NCI-H446 treated with DMSO at 0.1 percent for 48 hours (cell line): ENCODE data around the gene ACER2.

ENCODE experiments used
- DNase-seq: peaks from one replicate; lab custom pipeline; 2025; lab: John Stamatoyannopoulos, UW

Gene ACER2

DNA sequence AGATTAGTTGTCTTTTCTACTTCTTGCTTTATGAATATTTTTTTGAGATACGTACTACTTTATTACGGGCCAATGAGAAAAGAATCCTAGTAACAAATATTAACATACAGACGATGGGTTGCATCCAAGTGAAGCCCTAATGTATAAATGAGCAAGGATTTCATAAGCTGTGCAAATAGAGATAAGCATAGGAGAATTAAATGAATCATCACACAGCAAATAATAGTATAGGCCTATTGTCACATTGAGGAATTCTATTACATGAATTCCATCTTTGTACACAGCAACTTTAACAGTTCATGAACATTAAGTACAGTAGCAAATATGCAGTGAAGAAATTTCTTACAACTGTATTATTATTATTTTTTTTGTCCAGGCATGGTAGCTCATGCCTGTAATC is 78.0 kb downstream of the ACER2 start:
- DNase-seq: no peak

DNA sequence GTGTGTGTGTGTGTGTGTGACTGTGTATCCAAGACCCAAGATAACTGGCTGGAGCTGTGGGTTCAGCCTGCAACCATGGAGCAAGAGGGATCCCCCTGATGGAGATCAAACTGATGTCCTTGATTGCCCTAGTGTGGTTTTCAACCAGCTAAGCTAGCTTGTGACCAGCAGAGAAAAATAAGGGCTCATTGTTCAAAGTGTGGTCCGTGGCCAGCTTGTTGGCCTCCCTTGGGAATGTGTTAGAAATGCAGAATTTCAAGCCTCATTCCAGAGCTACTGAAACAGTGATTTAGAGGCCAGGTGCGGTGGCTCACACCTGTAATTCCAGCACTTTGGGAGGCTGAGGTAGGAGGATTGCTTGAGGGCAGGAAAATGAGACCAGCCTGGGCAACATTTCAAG is 79.9 kb downstream of the ACER2 start:
- no peak for DNase-seq

DNA sequence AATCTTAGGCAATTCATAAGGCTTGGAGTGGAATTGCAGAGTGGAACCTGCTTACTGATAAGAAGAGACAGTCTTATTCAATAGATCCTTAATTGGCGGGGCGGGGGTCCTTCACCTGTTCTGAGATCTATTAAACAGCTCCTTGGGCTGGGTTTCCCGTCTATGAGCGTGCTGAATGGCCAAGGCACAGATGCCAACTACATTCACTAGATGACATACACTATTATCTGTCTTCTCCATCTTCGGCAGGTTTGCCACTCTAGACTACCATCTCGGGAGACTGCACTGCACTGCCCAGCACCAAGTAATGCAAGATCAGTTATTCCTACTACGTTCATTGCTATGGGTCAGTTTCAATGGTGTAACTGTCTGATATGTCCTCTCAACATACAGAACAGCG is 81.5 kb downstream of the ACER2 start:
- DNase-seq: no peak

DNA sequence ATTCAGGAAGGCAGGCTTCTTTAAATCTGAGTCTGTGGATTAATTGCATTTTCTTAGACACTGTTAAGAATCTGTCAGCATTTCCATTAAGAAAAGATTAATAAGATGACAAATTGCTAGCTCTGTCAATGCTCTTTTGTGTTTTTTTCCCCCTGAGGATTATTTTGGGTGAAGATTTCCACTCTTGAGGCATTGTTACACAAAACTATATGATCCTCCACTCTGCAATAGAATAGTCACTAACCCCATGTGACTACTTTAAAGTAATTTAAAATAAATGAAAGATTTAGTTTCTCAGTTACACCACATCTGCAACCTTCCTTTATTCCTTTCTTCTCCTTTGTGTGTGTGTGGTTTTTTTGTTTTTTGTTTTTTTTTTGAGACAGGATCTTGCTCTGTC is 82.0 kb downstream of the ACER2 start:
- DNase-seq: no peak

DNA sequence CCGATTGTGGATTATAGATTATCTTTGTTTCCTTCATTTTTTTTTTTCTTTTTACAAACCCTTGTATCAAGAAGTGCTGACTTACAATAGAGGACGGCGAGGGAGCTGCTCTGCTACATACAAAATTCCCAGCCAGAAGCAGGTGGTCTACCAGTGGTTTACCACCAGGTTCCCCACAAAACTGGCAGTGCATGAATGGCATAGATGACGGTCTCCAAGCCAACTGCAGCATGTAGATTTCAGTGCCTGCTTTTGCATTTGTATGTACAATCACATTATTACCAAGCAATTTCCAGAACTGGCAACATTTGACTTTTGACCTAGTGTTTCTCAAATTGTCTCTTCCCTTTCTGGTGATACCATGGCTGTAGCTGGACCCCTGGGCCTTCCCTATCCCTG is 84.0 kb downstream of the ACER2 start:
- DNase-seq: no peak

DNA sequence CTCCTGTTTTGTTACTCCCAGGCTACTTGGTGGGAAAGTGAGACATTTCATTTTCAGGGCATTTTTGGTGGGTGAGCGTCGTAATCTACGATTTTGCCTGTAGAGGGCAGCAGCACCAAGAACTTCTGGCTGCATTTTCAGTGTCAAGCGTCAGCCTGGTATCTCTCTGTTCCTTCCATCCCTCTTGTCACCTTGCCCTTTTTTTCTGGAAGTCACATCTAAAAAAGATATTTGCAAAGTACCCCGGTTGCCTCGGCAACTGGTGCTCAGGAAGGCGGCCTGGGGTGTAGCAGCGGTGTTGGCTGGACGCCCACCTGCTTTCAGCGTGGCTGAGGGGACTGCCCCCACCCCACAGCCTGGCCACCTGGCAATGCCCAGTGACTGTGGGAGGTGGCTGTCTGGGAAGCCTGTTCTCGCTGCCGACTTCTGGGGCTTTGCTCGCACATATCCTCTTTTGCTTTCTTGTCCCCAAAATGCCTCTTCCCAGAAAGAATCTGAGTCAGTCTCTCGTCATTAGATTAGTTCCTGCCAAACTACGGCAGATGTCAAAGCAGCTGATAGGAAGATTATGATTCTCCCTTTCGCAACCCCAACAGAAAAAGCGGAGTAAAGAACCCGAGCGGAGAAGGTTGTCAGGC is 84.5 kb downstream of the ACER2 start:
- peak; percentile 77 for DNase-seq

DNA sequence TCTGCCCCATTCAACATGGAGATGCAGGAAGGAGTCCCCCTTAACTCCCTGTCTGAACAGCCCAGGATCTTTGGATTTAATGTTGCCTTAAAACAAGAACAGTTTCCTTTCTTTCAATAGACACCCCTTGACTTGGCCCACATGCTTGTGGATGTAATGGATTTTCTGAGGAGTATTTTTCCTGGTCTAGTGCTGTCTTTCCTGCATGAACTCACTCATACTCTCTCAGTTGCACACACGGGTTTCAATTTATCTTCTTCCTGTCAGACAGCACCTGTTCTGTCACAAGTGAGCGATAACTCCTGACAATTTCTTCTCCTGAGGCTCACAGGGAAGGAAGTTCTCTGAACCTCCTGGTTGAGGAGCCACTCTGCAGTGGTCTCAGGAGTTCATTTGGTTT is 85.1 kb downstream of the ACER2 start:
- DNase-seq: no peak

DNA sequence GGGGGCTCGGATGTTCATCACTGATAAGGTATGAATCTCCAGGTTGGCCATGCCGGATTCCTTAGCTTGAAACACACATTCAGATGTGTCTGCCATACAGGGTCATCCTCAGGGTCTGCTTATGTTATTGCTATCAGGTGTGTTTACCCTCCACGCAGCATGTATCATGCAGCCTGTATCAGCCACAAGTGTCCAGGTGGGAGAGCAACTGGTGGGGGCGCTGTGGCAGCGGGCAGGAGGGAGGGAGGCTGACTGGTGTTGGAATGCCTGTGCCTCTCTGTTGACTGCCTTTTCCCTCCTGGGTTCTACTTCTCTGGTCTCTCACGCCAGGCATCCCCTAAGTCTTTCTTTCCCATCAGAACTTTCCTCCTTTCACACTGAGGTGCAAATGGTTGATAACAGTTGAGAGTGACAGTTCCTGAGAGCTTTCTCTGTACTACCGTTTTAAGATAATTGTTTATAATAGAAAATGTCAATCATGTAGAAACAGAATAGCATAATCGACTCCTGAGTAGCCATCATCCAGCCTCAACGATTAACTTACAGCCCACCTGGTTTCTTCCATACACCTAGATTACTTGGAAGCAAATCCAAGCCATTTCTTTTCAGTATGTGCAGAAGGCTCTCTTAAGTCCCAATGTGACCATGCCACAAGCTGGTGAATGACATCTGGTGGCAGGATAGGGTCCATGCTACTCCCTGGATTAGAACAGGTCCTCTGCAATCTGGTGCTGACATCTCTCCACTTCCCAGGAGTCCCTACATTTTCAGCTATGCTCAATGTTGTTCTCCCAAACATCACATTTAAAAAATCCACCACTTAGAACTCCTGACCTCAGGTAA is 86.6 kb downstream of the ACER2 start:
- no peak for DNase-seq

DNA sequence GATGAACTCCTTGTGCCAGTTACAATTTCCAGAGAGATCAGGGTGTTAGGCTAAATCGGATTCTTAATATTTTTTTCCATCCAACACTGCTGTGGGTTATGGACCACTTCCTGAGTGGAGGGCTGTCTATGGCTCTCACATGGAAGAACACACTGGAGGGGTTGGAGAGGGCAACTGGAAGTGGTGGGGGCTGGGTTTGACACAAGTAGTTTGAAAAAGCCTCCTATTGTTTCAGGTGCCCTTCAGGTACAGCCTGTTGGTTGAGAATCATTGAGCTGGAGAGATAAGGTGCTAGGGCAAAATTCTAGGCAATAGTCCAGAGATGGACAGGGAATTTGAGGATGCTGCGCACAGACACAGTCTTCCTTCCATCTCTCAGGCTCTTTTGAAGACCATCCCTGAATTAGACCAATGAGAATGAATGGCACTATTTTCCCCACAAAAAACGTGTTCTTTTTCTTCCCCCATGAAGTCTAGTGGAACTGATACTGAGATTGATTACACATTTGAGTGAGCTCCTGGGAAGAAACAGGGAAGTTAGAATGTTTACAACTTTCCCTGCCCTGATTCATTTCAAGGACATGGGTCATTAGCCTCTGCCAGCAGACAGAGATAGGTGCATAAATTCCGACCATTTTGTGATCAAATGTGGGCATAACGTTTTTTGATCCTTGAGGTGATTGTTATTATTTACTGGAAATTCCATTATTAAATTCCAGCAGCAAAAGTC is 87.7 kb downstream of the ACER2 start:
- no peak for DNase-seq

DNA sequence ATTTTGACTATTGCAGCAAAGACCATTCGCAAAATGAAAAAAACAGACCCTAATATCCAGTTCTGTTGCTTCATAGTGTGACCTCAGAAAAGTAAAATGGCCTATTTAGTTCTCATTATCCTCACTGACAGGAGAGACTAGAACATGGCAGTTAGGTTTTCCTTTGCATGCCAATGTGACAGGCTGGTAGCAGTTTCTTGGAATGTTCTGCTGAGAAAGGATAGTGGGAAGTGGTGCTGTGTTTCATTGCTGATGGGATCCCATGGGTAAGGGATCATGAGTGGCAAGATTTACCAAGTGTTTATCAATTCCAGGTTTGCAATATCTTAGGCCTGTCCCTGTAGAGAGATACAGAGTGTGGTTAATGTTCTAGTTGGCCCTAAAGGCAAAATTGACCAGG is 88.5 kb downstream of the ACER2 start:
- DNase-seq: no peak

DNA sequence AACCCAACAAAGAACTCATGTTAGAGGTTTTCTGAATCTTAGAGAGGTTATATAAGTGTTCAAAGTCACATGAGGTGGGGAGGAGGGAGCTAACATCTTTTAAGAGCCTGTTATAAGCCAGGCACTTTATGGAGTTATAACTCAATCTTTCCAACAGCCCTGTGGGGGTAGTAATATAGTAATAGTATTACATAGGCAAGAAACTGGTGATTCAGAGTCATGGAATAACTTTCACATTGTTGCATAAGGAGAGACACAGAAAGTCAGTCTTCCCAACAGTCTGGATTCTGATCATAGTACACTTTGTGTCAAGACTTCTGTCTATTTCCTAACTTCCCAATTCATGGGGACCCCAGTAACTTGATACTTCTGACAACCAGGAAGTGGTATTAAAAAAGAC is 89.2 kb downstream of the ACER2 start:
- no peak for DNase-seq
